Myocyte (in vitro differentiated cells): ENCODE measurements around the gene CCDC74A. TPM values are rescaled to one million over a fixed set of nuclear protein-coding genes. Genes with fewer than 3 reads are reported as not detected.
"Not testable (repeated sequence)": the region's sequence is repeated elsewhere in the genome, so short reads cannot be mapped to it uniquely, and the experiment has no call there.

Experiments
- DNase-seq: peaks from one replicate; pipeline ENCODE4 v3.0.0-alpha.2; 2012; ENCODE audit warnings: low read depth
- total RNA-seq: library from RNA; depleted of rRNA; stranded (reverse); fragments of >200 nt; gene quantifications from 2 replicates; pipeline ENCODE4 v1.2.3, GENCODE V29; 2014

Gene CCDC74A
- total RNA-seq, 1 donor from 2014 or later = 7.8 TPM

GRCh38 chr2:131528981-131529863, 1.5 kb downstream of the CCDC74A start:
- DNase-seq = peak; percentile 57

GRCh38 chr2:131529864-131530445, 2.3 kb downstream of the CCDC74A start:
- not testable (repeated sequence) for DNase-seq

GRCh38 chr2:131530626-131531344, 3.1 kb downstream of the CCDC74A start:
- DNase-seq = not testable (repeated sequence)

- DNase-seq = not testable (repeated sequence)
Measured at GRCh38 chr2:131531547-131532185, 4.0 kb downstream of the CCDC74A start.

GRCh38 chr2:131532723-131533608, 5.3 kb downstream of the CCDC74A start:
- not testable (repeated sequence) for DNase-seq

- not testable (repeated sequence) for DNase-seq
Measured at GRCh38 chr2:131533609-131534316, 6.1 kb downstream of the CCDC74A start.

- DNase-seq = not testable (repeated sequence)
Measured at GRCh38 chr2:131534317-131534672, 6.6 kb downstream of the CCDC74A start.

- DNase-seq = not testable (repeated sequence)
Measured at GRCh38 chr2:131534965-131535364, 7.3 kb downstream of the CCDC74A start.

GRCh38 chr2:131535526-131535925, 7.8 kb downstream of the CCDC74A start:
- DNase-seq = no peak

GRCh38 chr2:131535951-131536826, 8.5 kb downstream of the CCDC74A start:
- peak; percentile 61 for DNase-seq

- not testable (repeated sequence) for DNase-seq
Measured at GRCh38 chr2:131536841-131537240, 9.2 kb downstream of the CCDC74A start.

GRCh38 chr2:131538856-131539255, 11.2 kb downstream of the CCDC74A start:
- not testable (repeated sequence) for DNase-seq

- no peak for DNase-seq
Measured at GRCh38 chr2:131542438-131543384, 15.0 kb downstream of the CCDC74A start.

GRCh38 chr2:131543385-131543891, 15.8 kb downstream of the CCDC74A start:
- no peak for DNase-seq

GRCh38 chr2:131544006-131544812, 16.5 kb downstream of the CCDC74A start:
- DNase-seq = not testable (repeated sequence)

GRCh38 chr2:131544813-131545165, 17.1 kb downstream of the CCDC74A start:
- DNase-seq = not testable (repeated sequence)
